Glomerular endothelial cell (primary cell): Measurements from ENCODE around the gene HS2ST1. TPM values are rescaled to one million over a fixed set of nuclear protein-coding genes. Genes with fewer than 3 reads are reported as not detected.
A peak's percentile ranks its signal among the peaks of the same experiment; 100 is the strongest.
"Not testable (repeated sequence)": the region's sequence is repeated elsewhere in the genome, so short reads cannot be mapped to it uniquely, and the experiment has no call there.

ENCODE experiments used
- DNase-seq: peaks from one replicate; pipeline ENCODE4 v3.0.0-alpha.2; 2011; ENCODE audit warnings: low read depth, low spot score; ENCODE audit errors: extremely low read depth
- total RNA-seq: library from RNA; depleted of rRNA; stranded (reverse); fragments of >200 nt; gene quantifications from 2 replicates; pipeline ENCODE4 v1.2.3, GENCODE V29; 2015

The HS2ST1 gene
- total RNA-seq, 1 donor from 2014 or later: 17.6 TPM

- no peak for DNase-seq
Observed at GRCh38 chr1:87056974-87057373, 142.5 kb downstream of the HS2ST1 start.

- no peak for DNase-seq
Observed at GRCh38 chr1:87058343-87058649, 143.9 kb downstream of the HS2ST1 start.

- DNase-seq: no peak
Observed at GRCh38 chr1:87061742-87062156, 147.3 kb downstream of the HS2ST1 start.

- DNase-seq: no peak
Observed at GRCh38 chr1:87062687-87063086, 148.3 kb downstream of the HS2ST1 start.

GRCh38 chr1:87064309-87064708, 149.9 kb downstream of the HS2ST1 start:
- no peak for DNase-seq

- DNase-seq: no peak
Observed at GRCh38 chr1:87064986-87065385, 150.6 kb downstream of the HS2ST1 start.

- DNase-seq: not testable (repeated sequence)
Observed at GRCh38 chr1:87066708-87067107, 152.3 kb downstream of the HS2ST1 start.

GRCh38 chr1:87072411-87072810, 158.0 kb downstream of the HS2ST1 start:
- no peak for DNase-seq

GRCh38 chr1:87072904-87073303, 158.5 kb downstream of the HS2ST1 start:
- no peak for DNase-seq

GRCh38 chr1:87074001-87074795, 159.8 kb downstream of the HS2ST1 start:
- no peak for DNase-seq

GRCh38 chr1:87077959-87078639, 163.7 kb downstream of the HS2ST1 start:
- DNase-seq: no peak

- peak; percentile 22 for DNase-seq
Observed at GRCh38 chr1:87084244-87084836, 169.9 kb downstream of the HS2ST1 start.

- no peak for DNase-seq
Observed at GRCh38 chr1:87086120-87086519, 171.7 kb downstream of the HS2ST1 start.

GRCh38 chr1:87089070-87089736, 174.8 kb downstream of the HS2ST1 start:
- no peak for DNase-seq

- no peak for DNase-seq
Observed at GRCh38 chr1:87089823-87090222, 175.4 kb downstream of the HS2ST1 start.

GRCh38 chr1:87091425-87091824, 177.0 kb downstream of the HS2ST1 start:
- DNase-seq: no peak

GRCh38 chr1:87092846-87093245, 178.4 kb downstream of the HS2ST1 start:
- DNase-seq: no peak

GRCh38 chr1:87093286-87093685, 178.9 kb downstream of the HS2ST1 start:
- DNase-seq: no peak

GRCh38 chr1:87094238-87094637, 179.8 kb downstream of the HS2ST1 start:
- DNase-seq: no peak

- DNase-seq: no peak
Observed at GRCh38 chr1:87100271-87100670, 185.8 kb downstream of the HS2ST1 start.

GRCh38 chr1:87103074-87103473, 188.6 kb downstream of the HS2ST1 start:
- no peak for DNase-seq
